NCI-H460 (cell line): ENCODE data around the gene ST3GAL3. TPM values are rescaled to one million over a fixed set of nuclear protein-coding genes. Genes with fewer than 3 reads are reported as not detected.

ENCODE experiments used
- DNase-seq: peaks from one replicate; pipeline ENCODE4 v3.0.0-alpha.2; 2016; ENCODE audit warnings: low read depth; ENCODE audit errors: extremely low read depth
- total RNA-seq: library from RNA; depleted of rRNA; stranded (reverse); fragments of >200 nt; shearing (Covaris generic); gene quantifications from 2 replicates; pipeline ENCODE4 v1.2.3, GENCODE V29; 2014

Gene ST3GAL3
- total RNA-seq, 1 experiment from 2014 or later, result 12.6 TPM

- DNase-seq, result no peak
Measured at GRCh38 chr1:43952731-43953346, 245.5 kb downstream of the ST3GAL3 start.

DNA sequence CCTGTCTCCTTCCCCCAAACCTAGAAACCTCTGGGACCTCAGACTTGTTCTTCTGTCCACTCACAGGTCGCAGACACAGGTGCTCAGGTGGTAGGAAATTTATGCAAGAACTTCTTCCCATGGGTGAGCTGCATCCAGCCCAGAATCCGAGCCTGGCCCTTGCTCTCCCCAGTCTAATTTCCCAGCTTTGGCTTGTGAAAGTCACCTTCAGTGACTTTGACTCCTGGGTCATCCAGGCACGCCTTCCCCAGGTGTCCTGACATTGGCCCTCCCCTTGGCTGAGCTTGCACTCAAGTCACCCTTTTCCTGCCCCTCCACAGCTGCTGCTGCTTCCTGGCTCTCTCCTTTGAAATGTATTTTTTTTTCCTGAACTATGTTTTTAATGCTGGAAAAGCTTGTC lies 246.0 kb downstream of the ST3GAL3 start:
- DNase-seq, result no peak

- no peak for DNase-seq
Measured at GRCh38 chr1:43954036-43954435, 246.7 kb downstream of the ST3GAL3 start.

DNA sequence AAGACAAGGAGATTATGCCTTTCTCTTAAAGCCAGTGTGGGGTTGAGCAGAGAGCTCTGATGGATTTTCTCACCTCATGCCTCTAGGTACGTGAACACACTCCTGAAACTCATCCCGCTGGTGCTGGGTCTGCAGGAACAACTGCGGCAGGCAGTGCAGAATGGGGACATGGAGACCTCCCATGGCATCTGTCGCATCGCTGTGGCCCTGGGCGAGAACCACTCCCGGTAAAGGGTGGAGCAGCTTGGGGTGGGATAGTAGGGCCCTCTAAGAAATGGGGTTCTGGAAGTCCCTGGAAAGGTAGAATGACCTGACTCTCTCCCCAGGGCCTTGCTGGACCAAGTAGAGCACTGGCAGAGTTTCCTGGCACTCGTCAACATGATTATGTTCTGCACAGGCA lies 248.9 kb downstream of the ST3GAL3 start:
- DNase-seq, result no peak

DNA sequence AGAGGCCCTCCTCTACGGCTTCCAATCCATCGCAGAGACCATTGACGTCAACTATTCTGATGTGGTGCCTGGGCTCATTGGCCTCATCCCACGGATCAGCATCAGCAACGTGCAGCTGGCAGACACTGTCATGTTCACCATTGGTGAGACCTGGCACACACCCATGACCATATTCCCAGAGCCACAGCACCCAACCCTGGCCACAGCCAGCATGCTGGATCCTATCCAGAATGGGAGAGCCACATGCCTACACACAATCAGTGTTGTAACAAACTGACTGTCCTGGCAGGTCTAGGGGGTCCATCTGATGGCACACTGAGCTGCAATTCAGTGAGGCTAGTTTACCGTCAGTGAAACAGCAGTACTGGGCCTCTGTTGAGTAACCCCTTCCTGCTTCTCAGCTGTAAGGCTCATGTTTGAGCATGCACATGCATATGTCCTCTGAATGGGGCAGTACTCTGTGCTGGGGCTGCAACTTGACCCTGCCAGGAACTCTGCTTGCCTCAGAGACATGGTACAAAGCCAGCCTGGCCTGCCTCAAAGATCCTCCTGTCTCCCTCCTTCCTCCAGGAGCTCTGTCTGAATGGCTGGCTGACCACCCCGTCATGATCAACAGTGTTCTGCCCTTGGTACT lies 250.2 kb downstream of the ST3GAL3 start:
- no peak for DNase-seq

DNA sequence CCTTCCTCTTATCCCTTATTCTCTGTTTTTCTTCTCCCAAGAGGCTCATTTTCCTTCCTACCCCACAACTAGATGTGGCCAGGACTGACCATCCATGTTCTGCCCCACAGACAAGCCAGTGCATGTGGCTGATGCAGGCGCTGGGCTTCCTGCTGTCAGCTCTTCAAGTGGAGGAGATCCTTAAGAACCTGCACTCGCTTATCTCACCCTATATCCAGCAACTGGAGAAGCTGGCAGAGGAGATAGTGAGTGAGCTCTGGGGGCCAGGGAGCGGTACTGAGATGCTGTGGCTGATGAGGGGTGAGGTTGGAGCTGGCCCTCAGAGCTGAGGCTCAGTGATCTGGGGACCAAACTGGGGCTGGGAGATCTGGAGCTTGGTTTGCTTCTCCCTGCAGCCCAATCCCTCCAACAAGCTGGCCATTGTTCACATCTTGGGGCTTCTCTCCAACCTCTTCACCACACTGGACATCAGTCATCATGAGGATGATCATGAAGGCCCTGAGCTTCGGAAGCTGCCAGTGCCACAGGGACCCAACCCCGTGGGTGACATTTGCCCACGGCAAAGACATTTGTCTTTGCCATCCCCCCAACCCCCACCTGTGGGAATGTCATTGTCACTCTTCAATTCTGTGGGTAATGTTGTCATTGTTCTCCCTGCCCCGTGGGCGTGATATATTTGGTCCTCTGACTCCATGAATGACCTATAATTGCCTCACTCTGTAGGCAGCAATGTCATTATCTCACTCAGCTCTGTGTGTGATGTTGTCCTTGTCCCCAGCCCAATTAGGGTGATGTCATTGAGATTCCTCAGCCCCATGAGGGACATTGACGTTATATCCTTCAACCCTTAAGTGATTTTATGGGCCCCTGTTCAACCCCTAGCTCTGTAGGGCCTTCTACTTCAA lies 251.3 kb downstream of the ST3GAL3 start:
- no peak for DNase-seq

DNA sequence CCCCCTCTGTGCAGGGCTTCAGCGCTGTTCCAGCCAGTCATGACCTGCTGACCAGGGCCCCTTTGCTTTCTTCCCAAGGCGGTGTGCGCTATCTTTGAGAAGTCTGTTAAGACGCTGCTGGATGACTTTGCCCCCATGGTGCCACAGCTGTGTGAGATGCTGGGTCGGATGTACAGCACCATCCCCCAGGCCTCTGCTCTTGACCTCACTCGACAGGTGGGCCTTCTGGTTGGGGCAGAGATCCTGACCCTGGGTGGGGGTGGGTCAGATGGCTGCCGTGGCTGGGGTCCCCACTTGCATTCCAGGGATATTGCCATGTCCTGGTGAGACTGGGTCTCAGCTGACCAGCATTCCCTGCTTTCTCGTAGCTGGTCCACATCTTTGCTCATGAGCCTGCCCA lies 253.5 kb downstream of the ST3GAL3 start:
- no peak for DNase-seq

- no peak for DNase-seq
Measured at GRCh38 chr1:43961692-43962091, 254.4 kb downstream of the ST3GAL3 start.

- DNase-seq, result no peak
Measured at GRCh38 chr1:43962324-43962723, 255.0 kb downstream of the ST3GAL3 start.

GRCh38 chr1:43963006-43963405 lies 255.7 kb downstream of the ST3GAL3 start:
- DNase-seq, result no peak

DNA sequence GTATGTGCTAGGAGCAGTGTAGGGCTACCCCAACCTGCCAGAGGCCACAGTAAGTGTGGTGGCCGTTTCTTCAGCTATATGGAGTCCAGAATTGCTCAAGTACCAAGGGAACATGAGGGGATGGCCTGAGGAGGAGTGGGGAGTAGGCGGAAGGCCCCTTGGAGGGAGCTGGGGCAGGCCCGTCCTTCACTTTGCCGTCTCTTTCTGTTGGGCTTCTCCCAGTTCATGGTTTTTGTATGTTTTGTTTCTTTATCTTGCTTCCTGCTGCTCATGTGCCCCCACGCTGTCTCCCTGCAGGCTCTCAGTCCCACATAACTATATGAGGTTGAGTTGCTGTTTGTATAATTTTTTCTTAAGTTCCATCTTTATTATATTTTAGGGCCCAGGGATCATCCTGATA lies 256.6 kb downstream of the ST3GAL3 start:
- DNase-seq, result no peak

DNA sequence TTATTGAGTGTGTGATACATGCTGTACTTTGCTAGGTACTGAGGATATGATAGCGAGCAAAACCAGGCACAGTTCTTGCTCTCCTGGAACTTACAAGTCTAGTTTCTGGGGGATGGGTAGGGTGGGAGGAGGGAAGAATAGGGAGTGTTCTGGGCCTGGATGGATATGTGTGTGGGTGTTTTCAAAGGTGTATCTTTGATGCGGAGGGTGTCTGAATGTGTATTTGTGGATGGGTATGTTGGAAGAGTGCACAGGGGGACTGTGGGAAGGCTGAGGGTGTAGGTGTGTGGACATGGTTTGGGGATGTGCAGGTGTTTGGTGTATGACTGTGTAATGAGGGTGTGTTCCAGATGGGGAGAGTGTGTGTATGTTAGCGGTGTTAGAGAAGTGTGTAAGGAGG lies 258.0 kb downstream of the ST3GAL3 start:
- DNase-seq, result no peak

- DNase-seq, result no peak
Measured at GRCh38 chr1:43968348-43968948, 261.1 kb downstream of the ST3GAL3 start.

- no peak for DNase-seq
Measured at GRCh38 chr1:43969416-43969745, 262.0 kb downstream of the ST3GAL3 start.

DNA sequence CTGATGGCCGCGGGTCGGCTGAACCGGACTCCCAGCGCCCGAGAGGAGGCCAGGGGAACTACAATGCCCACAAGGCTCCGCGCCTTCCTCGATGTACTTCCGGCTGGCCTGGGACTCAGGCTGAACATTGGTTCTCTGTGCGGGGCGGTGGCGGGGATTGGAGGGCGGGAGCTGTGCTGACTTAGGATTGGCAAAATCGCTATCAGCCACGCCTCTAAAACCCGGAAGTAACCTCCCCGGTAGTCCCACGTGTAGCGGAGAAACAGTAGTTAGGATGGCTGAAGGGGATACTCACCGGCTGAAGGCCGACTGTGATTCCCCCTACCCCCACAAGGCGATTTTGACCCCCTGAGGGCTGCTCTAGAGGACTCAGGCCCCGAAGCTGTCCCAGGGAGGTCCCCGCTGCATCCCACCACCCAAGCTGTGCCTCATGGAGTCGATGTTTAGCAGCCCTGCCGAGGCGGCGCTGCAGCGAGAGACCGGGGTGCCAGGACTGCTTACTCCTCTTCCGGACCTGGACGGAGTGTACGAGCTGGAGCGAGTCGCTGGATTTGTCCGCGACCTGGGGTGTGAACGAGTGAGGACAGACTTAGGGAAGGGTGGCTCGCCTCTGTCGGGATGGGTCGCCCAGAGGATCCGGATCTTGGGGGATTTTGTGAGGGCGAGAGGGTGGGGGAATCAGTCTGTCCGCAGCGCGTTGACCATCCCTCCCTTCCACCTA lies 262.6 kb downstream of the ST3GAL3 start, which contains the start of gene DPH2:
Gene DPH2, plus strand, starts transcription at position 265 of the 721 bp plus-strand sequence. Its CDS starts 166 bp downstream, at position 431.
- DNase-seq, result peak; percentile 90

DNA sequence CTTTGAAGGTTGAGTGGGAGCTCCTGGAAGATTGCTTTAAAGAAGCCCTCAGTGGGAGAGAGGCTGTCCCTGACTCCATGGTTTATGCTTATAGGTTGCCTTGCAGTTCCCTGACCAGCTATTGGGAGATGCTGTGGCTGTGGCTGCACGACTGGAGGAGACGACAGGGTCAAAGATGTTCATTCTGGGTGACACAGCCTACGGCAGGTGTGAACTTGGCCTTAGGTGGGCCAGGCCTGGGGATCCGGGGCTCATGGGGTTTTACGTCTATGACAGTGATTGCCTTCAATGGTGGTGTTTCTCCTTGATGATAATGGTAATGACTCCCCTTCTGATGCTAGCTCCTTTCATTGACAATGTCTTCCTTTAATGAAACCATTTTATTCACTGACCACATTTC lies 263.2 kb downstream of the ST3GAL3 start:
- DNase-seq, result no peak

DNA sequence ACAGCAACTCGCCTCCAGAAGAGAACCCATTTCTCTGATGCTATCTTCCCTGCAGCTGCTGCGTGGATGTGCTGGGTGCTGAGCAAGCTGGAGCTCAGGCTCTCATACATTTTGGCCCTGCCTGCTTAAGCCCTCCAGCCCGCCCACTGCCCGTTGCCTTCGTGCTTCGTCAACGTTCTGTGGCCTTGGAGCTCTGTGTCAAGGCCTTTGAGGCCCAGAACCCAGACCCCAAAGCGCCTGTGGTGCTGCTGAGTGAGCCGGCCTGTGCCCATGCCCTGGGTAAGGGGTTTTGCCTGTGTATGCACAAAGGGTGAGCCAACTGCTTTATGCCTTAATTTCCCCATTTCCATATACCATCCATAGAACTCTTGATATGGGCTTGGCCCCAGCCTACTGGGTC lies 263.6 kb downstream of the ST3GAL3 start:
- DNase-seq, result no peak

DNA sequence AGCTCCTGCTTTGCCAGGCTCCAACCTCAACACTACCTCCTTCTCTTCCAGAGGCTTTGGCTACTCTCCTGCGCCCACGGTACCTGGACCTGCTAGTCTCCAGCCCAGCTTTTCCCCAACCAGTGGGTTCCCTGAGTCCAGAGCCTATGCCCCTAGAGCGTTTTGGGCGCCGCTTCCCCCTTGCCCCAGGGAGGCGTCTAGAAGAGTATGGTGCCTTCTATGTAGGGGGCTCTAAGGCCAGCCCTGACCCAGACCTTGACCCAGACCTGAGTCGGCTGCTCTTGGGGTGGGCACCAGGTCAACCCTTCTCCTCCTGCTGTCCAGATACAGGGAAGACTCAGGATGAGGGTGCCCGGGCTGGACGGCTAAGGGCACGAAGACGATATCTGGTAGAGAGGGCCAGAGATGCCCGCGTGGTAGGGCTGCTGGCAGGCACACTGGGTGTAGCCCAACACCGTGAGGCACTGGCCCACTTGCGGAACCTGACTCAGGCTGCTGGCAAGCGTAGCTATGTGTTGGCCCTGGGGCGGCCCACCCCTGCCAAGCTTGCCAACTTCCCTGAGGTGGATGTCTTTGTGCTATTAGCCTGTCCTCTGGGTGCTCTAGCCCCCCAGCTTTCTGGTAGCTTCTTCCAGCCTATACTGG lies 264.1 kb downstream of the ST3GAL3 start:
- DNase-seq, result no peak

DNA sequence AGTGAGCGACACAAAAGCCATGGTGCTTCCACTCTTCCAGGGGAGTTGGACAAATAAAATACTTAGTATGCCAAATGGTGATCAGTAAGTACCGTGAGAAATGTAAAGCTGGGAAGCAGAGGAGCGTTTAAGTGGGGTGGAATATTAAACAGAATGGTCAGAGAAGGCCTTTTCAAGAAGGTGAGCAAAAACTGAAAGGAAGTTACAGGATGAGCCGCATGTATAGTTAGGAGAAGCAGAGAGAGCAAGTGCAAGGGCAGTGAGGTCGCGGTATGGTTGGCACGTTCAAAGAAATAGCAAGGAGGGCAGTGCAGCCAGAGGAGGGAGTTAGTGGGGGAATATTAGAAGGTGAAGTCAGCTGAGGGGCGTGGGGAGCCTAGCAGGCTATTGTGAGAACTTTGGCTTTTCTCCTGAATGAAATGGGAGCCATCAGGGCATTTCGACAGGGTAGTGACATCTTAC lies 266.7 kb downstream of the ST3GAL3 start:
- no peak for DNase-seq
